Measurements from ENCODE around the gene ZMAT5. TPM values are rescaled to one million over a fixed set of nuclear protein-coding genes. Genes with fewer than 3 reads are reported as not detected.
A peak's percentile ranks its signal among the peaks of the same experiment; 100 is the strongest.

The ZMAT5 gene
- total and polyA plus RNA-seq, 2 of the 13 experiments (the other 11 are each of a cell fraction or from before 2014, with no cell fraction given) = 20.7 to 27.8 TPM

GRCh38 chr22:29716814-29717545 is 49.8 kb downstream of the ZMAT5 start (continued):
- TF ChIP-seq CEBPZ (IDR thresholded peaks at IDR 0.05; ENCODE audit: low read length) (no peak), MXD1 (CRISPR knock-in tag; IDR thresholded peaks at IDR 0.05) (peak; percentile 80; the same call in 1 of the 2 replicates), ZNF431 (CRISPR knock-in tag; IDR thresholded peaks at IDR 0.05; ENCODE audit: borderline replicate concordance, low read depth) (peak; percentile 80; the same call in 1 of the 2 replicates), ZBTB46 (CRISPR knock-in tag; IDR thresholded peaks at IDR 0.05; ENCODE audit: borderline replicate concordance) (no peak), TFE3 (CRISPR knock-in tag; IDR thresholded peaks at IDR 0.05) (peak; percentile 92), ZBTB3 (CRISPR knock-in tag; IDR thresholded peaks at IDR 0.05; ENCODE audit: borderline replicate concordance, low read depth) (no peak), KMT2A (CRISPR knock-in tag; IDR thresholded peaks at IDR 0.05) (peak; percentile 52; the same call in 1 of the 2 replicates), ZBTB40 (IDR thresholded peaks at IDR 0.05) (no peak), ZBTB40 (CRISPR knock-in tag; IDR thresholded peaks at IDR 0.05) (no peak)
